ENCODE measurements around the gene ZSCAN21.
A peak's percentile ranks its signal among the peaks of the same experiment; 100 is the strongest.

The ZSCAN21 gene

GRCh38 chr7:100022621-100023020 is 27.0 kb upstream of the ZSCAN21 start:
- no peak for DNase-seq
- in situ Hi-C loops (cut with HindIII; ENCODE audit: low pct_ligation_motif_present, low pct_unique_long_range_greater_than_20kb, low sequenced_read_pairs), result no loop called here

DNA sequence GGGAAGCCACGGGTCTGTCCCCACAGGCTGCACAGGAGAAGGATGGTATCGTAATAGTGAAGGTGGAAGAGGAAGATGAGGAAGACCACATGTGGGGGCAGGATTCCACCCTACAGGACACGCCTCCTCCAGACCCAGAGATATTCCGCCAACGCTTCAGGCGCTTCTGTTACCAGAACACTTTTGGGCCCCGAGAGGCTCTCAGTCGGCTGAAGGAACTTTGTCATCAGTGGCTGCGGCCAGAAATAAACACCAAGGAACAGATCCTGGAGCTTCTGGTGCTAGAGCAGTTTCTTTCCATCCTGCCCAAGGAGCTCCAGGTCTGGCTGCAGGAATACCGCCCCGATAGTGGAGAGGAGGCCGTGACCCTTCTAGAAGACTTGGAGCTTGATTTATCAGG is 26.0 kb upstream of the ZSCAN21 start:
- no peak for DNase-seq
- in situ Hi-C loops (cut with HindIII; ENCODE audit: low pct_ligation_motif_present, low pct_unique_long_range_greater_than_20kb, low sequenced_read_pairs), result no loop called here

- DNase-seq, result no peak
- in situ Hi-C loops (cut with HindIII; ENCODE audit: low pct_ligation_motif_present, low pct_unique_long_range_greater_than_20kb, low sequenced_read_pairs), result no loop called here
These were observed 25.5 kb upstream of the ZSCAN21 start for GRCh38 chr7:100024020-100024619.

GRCh38 chr7:100027197-100027596 is 22.4 kb upstream of the ZSCAN21 start:
- no peak for DNase-seq
- in situ Hi-C loops (cut with HindIII; ENCODE audit: low pct_ligation_motif_present, low pct_unique_long_range_greater_than_20kb, low sequenced_read_pairs), result no loop called here

DNA sequence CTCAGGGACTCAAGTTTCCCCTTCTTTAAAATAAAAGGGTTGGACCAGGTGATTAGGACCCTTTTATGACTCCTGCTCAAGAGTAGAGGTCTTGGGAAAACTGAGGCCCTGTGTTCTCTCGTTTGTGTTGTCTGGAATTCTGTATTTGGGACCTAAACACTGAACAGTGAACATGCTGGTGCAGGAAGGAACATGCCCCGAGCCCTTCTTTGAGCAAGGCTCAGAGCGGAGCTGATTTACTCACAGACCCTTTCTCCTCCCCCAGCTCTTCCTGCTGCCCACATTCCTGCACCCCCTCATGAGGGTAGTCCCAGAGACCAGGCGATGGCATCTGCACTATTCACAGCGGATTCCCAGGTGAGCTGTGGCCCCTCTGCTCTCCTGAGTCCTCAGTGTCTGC is 20.0 kb upstream of the ZSCAN21 start:
- DNase-seq, result no peak
- in situ Hi-C loops (cut with HindIII; ENCODE audit: low pct_ligation_motif_present, low pct_unique_long_range_greater_than_20kb, low sequenced_read_pairs), result no loop called here

- in situ Hi-C loops (cut with HindIII; ENCODE audit: low pct_ligation_motif_present, low pct_unique_long_range_greater_than_20kb, low sequenced_read_pairs), result no loop called here
- DNase-seq, result no peak
These were observed 16.0 kb upstream of the ZSCAN21 start for GRCh38 chr7:100033526-100033925.

- in situ Hi-C loops (cut with HindIII; ENCODE audit: low pct_ligation_motif_present, low pct_unique_long_range_greater_than_20kb, low sequenced_read_pairs), result no loop called here
- DNase-seq, result no peak
These were observed 14.6 kb upstream of the ZSCAN21 start for GRCh38 chr7:100034871-100035510.

DNA sequence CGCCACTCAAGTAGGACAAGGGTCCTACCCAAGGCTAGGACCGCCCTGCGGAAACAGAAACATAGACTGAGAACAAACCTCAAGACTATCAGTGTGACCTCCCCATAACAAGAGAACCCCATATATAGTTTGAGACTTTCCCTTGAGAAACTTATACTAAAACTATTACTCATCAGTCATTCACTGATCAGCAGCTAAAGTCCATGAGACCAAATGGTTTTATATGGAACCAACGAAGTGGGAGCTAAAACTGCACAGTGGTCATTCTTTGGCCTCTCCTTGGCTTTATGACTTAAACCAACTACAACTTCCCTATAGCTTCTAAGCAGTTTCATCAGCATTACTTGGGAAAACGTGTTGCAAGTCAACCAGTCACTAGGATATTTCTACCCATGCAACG is 13.7 kb upstream of the ZSCAN21 start:
- no peak for DNase-seq
- in situ Hi-C loops (cut with HindIII; ENCODE audit: low pct_ligation_motif_present, low pct_unique_long_range_greater_than_20kb, low sequenced_read_pairs), result no loop called here

DNA sequence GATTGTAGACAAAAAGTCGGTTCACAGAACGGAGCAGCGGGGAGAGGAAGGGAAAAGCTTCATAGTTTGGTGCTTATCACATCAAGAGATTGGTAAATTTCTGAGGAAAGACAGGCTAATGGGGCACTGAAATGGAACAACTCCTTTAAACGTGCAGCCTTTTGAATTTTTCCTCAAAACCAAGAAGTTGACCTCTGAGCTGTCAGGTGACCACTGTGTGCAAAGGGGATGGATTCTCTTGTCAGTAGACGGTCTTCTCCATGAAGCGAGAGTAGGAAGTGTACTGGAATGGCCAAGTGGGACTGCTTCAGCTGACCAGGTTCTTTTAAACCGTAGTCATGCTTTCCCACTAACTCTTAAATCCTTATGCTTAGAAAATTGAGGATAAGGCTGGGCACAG is 11.2 kb upstream of the ZSCAN21 start:
- in situ Hi-C loops (cut with HindIII; ENCODE audit: low pct_ligation_motif_present, low pct_unique_long_range_greater_than_20kb, low sequenced_read_pairs), result no loop called here
- no peak for DNase-seq

- no peak for DNase-seq
- in situ Hi-C loops (cut with HindIII; ENCODE audit: low pct_ligation_motif_present, low pct_unique_long_range_greater_than_20kb, low sequenced_read_pairs), result no loop called here
These were observed 9.0 kb upstream of the ZSCAN21 start for GRCh38 chr7:100040575-100040974.

- in situ Hi-C loops (cut with HindIII; ENCODE audit: low pct_ligation_motif_present, low pct_unique_long_range_greater_than_20kb, low sequenced_read_pairs), result no loop called here
- DNase-seq, result no peak
These were observed 4.9 kb upstream of the ZSCAN21 start for GRCh38 chr7:100044718-100045117.

- in situ Hi-C loops (cut with HindIII; ENCODE audit: low pct_ligation_motif_present, low pct_unique_long_range_greater_than_20kb, low sequenced_read_pairs), result no loop called here
- no peak for DNase-seq
These were observed 894 bp upstream of the ZSCAN21 start for GRCh38 chr7:100048680-100049079.

DNA sequence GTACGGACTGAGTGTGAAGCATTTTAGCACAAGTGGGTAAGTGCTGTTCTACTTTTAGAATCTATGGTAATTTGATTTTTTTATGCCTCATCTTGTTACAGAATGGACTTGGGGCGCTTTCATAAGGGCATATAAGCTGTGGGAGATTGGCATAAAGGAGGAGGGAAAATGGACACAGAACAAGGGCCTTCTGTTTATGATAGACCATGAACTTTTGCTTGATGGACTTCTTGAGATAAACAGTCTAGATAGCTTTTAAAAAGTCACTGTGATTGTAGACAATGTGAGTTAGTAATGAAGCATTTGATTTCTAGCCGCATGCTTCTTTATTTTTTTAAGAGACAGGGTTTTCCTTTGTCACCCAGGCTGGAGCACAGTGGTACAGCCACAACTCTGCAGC is 2.0 kb downstream of the ZSCAN21 start:
- in situ Hi-C loops (cut with HindIII; ENCODE audit: low pct_ligation_motif_present, low pct_unique_long_range_greater_than_20kb, low sequenced_read_pairs), result no loop called here
- no peak for DNase-seq

GRCh38 chr7:100053215-100053614 is 3.6 kb downstream of the ZSCAN21 start:
- peak; percentile 74 for DNase-seq
- in situ Hi-C loops (cut with HindIII; ENCODE audit: low pct_ligation_motif_present, low pct_unique_long_range_greater_than_20kb, low sequenced_read_pairs), result no loop called here

- in situ Hi-C loops (cut with HindIII; ENCODE audit: low pct_ligation_motif_present, low pct_unique_long_range_greater_than_20kb, low sequenced_read_pairs), result no loop called here
- no peak for DNase-seq
These were observed 7.4 kb downstream of the ZSCAN21 start for GRCh38 chr7:100057006-100057405.

- no peak for DNase-seq
- in situ Hi-C loops (cut with HindIII; ENCODE audit: low pct_ligation_motif_present, low pct_unique_long_range_greater_than_20kb, low sequenced_read_pairs), result no loop called here
These were observed 9.7 kb downstream of the ZSCAN21 start for GRCh38 chr7:100059251-100059739.

- in situ Hi-C loops (cut with HindIII; ENCODE audit: low pct_ligation_motif_present, low pct_unique_long_range_greater_than_20kb, low sequenced_read_pairs), result no loop called here
- DNase-seq, result no peak
These were observed 12.1 kb downstream of the ZSCAN21 start for GRCh38 chr7:100061518-100062193.

DNA sequence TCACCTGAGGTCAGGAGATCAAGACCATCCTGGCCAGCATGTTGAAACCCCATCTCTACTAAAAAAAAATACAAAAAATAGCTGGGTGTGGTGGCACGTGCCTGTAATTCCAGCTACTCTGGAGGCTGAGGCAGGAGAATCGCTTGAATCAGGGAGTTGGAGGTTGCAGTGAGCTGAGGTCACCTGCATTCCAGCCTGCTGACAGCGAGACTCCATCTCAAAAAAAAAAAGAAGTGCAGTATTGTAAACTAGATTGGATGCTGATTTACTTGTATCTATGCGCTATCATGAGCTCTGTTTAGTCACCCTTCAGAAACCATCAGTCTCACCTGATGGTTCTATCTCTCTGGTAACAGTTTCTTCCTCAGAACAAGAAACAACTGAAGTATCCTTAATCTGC is 13.8 kb downstream of the ZSCAN21 start:
- in situ Hi-C loops (cut with HindIII; ENCODE audit: low pct_ligation_motif_present, low pct_unique_long_range_greater_than_20kb, low sequenced_read_pairs), result no loop called here
- DNase-seq, result no peak

- DNase-seq, result no peak
- in situ Hi-C loops (cut with HindIII; ENCODE audit: low pct_ligation_motif_present, low pct_unique_long_range_greater_than_20kb, low sequenced_read_pairs), result no loop called here
These were observed 14.6 kb downstream of the ZSCAN21 start for GRCh38 chr7:100064162-100064561.
